H4 (cell line): ENCODE data around the gene PTPN12. TPM values are rescaled to one million over a fixed set of nuclear protein-coding genes. Genes with fewer than 3 reads are reported as not detected.
"Not testable (repeated sequence)": the region's sequence is repeated elsewhere in the genome, so short reads cannot be mapped to it uniquely, and the experiment has no call there.

ENCODE experiments used
- DNase-seq: peaks from one replicate; pipeline ENCODE4 v3.0.0-alpha.2; 2015; ENCODE audit warnings: low spot score
- total RNA-seq: library from RNA; depleted of rRNA; stranded (reverse); fragments of >200 nt; shearing (Covaris generic); gene quantifications from 2 replicates; pipeline ENCODE4 v1.2.3, GENCODE V29; 2014

PTPN12 gene
- total RNA-seq, 1 experiment from 2014 or later, result 24.4 TPM

DNA sequence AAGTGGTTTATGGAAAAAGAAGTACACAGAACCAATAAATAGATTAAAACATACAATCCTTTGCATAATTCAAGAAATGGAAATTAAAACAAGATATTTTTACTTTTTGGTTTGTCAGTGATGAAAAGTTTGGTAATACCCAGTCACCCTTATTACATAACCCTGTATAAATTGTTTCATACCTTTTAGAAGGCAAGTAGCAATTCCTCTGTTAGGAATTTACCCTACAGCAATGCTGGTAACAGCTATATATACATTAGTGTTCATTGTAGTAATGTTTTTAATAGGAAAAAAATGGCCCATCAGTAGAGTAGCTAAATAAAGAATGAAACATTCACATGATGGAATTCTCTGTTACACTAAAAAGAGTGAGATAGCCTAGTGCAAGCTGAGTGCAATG is 42.7 kb downstream of the PTPN12 start:
- no peak for DNase-seq

DNA sequence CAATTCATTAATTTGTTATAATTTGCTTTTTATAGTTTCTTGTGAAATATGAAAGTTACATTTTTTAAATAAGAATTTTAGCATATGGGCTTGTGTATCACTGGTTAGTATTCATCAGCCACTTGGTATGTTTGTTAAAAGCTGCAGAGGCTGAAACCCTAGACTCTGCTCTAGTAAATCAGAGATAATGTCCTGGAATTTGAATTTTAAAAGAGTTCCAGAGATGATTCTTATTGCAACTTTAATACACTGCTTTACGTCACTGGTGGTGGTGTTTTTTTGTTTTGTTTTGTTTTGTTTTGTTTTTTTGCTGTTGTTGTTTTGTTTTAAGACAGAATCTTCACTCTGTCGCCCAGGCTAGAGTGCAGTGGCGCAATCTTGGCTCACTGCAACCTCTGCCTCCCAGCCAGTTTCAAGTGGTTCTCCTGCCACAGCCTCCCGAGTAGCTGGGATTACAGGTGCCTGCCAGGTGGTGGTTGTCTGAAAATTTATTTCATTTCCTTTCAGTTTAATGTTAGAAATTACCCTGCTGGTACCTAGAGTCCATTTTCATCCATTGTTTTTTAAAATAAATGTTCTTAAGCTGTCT is 43.8 kb downstream of the PTPN12 start:
- no peak for DNase-seq

DNA sequence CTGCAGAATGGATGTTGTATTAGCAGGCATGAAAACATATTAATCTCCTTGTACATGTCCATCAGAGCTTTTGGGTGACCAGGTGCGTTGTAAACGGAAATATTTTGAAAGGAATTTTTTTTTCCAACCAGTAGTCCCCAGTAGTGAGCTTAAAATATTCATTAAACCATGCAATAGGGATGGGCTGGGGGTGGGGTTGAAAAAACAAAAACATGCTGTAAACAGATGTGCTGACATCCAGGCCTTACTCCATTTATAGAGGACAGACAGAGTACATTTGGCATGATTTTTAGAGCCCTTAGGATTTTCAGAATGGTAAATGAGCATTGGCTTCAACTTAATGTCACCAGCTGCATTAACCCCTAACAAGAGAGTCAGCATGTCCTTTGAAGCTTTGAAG is 50.2 kb downstream of the PTPN12 start:
- DNase-seq, result no peak

DNA sequence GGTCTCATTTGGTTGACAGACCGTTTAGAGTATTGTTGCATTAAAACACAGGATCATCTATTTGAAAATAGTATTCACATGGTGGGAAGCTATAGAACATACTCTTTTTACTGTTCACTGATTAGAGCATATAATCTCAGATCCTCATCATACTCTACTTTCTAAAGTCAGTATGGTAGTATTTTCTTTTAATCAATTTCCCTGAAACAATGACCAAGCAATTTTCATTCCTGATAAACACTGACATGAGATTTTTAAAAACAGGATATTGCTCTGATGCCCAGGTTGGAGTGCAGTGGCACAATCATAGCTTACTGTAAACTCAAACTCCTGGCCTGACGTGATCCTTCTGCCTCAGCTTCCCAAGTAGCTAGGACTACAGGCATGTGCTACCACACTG is 63.9 kb downstream of the PTPN12 start:
- no peak for DNase-seq

DNA sequence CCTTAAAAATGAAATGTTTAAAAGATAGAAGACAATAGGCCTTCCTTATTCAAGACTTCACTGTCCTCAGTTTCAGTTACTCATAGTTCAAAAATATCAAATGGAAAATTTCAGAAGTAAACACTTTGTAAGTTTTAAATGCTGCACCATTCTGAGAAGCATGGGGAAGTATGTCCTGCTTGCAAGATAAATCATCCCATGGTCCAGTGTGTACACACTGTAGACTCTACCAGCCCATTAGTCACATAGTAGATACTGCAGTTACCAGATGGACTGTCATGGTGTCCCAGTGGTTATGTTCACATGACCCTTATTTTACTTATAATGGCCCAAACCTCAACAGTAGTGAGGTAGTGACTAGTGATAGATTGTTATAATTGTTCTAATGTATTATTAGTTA is 69.5 kb downstream of the PTPN12 start:
- no peak for DNase-seq

DNA sequence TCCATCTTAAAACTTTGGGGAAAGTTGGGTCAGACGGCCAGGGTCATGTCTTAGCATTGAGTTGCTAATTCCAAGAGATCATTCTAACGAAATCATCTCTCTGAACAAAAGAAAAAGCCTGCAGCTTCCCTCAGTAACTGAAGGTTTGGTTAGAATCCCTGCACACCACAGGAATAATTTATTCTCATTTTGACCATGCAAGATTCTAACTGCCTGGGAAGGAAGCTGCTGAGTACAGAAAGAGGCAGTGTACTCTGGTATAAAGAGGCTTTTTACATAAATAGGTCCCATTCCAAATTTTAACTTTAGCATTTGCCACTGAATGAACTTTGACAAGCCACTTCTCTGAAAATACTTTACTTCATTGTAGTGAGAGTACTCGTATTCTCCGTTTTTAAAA is 82.2 kb downstream of the PTPN12 start:
- no peak for DNase-seq

DNA sequence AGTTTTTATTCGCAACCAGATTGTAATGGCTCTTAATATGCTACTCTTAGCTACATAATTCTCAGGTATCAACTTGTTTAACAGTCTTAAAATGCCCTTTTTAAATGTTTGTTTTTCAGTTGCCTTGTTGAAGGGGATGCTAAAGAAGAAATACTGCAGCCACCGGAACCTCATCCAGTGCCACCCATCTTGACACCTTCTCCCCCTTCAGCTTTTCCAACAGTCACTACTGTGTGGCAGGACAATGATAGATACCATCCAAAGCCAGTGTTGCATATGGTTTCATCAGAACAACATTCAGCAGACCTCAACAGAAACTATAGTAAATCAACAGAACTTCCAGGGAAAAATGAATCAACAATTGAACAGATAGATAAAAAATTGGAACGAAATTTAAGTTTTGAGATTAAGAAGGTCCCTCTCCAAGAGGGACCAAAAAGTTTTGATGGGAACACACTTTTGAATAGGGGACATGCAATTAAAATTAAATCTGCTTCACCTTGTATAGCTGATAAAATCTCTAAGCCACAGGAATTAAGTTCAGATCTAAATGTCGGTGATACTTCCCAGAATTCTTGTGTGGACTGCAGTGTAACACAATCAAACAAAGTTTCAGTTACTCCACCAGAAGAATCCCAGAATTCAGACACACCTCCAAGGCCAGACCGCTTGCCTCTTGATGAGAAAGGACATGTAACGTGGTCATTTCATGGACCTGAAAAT is 89.7 kb downstream of the PTPN12 start:
- no peak for DNase-seq

DNA sequence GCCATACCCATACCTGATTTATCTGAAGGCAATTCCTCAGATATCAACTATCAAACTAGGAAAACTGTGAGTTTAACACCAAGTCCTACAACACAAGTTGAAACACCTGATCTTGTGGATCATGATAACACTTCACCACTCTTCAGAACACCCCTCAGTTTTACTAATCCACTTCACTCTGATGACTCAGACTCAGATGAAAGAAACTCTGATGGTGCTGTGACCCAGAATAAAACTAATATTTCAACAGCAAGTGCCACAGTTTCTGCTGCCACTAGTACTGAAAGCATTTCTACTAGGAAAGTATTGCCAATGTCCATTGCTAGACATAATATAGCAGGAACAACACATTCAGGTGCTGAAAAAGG is 90.2 kb downstream of the PTPN12 start:
- no peak for DNase-seq

DNA sequence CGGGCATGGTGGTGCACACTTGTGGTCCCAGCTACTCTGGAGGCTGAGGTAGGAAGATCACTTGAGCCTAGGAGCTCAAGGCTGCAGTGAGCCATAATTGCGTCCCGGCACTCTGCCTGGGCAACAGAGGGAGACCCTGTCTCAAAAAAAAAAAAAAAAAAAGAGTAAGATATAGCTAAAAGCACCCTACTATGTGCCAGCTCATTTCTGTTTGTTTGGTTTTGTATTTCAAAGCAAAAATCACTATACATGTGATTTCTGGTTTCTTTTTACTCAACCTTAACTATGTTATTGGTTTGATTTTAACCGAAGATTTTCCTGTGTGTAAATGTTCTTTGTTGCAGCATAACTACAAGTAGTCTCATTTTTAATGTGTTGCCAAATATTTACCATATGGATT is 92.7 kb downstream of the PTPN12 start:
- DNase-seq, result no peak

DNA sequence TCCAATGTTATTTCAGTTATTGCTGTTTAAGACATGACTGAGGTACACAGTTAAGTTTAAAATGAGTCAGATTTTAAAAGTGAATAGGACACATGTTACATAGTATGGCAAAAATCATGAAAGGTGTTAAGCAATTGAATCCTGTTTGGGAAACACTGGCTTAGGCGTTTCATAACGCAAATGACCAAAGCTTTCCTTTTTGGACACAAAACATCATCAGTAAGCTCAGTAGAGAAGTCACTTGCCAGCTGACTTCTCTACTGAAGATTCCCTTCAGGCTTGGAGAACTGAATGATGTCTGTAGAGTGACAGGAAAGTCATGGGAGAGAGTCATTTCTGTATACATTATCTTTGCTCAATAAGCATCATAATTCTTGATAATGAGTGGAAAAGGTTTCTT is 94.7 kb downstream of the PTPN12 start:
- DNase-seq, result no peak

DNA sequence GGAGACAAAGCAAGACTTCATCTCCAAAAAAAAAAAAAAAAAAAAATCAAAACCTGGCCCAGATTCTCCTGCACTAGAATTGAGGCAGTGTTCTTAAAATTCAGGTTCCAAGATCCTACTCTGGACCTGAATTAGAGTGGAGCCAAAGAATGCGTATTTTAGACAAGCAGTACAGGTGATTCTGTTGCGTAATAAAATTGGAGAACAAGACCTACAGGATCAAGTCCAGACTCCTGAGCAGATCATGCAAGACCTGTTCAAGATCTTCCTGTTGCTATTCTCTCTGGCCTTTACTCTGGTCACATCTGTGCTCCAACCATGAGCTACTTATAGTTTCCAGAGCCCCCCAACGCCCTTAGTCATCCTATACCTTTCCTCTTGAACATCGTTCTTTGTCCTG is 107.7 kb downstream of the PTPN12 start:
- no peak for DNase-seq

DNA sequence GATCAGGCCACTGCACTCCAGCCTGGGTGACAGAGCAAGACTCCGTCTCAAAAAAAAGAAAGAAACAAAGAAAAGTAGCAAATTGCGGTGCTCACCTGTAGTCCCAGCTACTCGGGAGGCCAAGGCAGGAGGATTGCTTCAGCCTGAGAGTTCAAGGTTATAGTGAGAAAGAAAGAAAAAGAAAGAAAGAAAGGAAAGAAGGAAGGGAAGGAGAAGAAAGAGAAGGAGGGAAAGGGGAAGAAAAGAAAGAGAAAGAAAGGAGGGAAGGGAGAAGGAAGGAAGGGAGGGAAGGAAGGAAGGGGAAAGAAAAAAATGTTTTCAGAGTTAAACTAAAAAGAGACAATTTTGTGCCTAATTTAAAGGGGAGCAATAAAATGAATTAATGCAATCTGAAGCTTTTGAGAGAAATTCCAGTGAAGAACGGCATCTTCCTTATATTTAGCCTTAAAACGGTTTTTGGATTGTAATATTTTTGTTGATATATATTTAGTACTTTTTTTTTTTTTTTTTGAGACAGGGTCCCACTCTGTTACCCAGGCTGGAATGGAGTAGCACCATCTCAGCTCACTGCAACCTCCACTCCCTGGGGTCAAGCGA is 111.7 kb downstream of the PTPN12 start:
- DNase-seq, result no peak

DNA sequence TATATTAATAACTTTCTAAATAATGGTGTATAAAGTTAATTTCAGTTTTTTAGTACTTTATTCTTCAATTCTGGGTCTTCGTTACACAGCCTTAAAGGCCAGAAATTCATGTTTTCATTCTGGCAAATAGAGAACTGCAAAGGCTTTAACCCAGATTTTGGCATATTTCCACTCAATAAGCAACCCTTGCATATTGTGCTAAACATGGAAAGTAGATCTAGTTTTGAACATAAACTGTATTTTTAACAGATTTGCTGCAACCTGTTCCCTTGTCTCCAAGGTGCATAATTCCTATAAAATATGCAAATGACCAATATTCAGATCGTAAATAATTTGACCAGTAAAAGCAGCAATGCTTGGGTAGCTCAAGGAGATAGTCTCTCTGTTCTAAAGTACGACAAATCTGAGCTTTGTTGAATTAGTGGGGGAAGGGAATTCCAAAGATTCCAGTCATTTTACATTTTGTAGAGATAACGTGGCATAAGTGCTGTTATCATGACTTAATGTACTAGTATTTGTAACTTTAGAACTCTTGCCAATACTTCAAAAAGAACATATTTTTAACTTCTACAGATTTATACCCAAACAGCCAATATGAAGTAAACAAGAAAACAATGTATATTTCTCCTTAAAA is 112.7 kb downstream of the PTPN12 start:
- no peak for DNase-seq

DNA sequence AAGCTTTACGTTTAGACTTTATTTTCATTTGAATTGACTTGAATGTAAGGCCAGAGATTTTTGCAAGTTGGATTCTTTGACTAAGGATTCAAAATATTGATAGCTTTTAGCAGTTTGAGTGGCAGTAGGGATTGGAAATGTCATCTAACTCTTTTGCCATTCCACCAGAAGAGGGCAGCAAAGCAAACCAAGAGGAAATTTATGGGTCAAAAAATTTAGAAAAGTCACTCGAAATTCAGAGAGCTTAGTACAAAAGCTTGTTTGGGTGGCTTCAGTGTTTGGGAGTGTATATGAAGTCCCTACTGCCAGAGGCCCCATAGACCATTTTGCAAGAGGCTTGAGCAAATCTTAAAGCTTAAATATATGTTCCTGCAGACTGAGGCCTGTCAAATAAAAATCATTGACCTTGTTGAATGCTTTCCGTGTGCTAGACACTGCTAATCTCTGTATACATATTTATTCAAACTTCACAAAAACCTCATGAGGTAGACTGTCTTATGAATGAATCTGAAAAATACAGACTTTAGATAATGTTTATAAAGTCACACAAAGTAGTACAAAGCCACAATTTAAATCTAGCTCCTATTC is 114.6 kb downstream of the PTPN12 start:
- peak; percentile 18 for DNase-seq

DNA sequence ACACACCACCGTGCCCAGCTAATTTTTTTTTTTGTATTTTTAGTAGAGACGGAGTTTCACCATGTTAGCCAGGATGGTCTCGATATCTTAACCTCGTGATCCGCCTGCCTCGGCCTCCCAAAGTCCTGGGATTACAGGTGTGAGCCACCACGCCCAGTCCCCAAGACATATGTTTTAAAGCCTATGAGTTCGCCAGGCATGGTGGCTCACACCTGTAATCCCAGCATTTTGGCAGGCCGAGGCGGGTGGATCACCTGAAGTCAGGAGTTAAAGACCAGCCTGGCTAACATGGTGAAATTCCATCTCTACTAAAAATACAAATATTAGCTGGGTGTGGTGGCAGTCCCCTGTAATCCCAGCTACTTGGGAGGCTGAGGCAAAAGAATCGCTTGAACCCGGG is 115.7 kb downstream of the PTPN12 start:
- DNase-seq, result not testable (repeated sequence)

DNA sequence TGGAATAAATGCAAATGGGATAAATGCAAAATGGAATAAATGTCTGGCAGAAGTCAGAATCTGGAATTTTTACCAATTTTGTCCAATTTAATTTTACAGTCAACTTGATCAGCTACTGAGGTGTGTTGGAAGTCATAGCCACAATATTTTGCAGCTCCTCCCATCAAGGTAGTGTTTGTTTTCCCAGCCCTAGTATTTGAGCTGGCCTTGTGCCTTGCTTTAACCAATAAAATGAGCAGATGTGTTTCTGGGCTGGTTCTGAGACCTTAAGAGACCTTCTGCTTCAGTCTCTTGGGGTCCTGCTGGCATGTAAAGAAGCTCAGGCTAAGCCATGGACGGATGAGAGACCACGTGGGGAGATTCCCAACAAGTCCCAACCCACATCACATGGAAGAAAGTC is 116.5 kb downstream of the PTPN12 start:
- no peak for DNase-seq

DNA sequence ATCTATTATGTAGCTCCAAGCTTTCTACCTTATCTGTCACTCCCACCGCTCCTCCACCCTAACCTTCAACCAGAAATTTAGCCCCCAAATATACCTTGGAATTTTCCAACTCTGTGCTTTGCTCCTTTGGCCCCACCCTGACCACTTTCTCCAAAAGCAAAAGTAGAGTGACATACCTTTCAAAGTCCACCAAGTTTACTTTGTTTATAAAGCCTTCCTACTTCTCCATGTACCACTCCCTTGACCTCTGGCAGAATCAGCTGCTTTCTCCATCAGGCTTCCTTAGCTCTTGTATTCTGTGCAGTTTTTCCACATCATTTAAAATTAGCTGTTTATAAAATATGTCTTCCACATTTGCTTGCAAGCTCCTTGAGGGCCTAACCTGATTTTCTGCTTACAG is 118.3 kb downstream of the PTPN12 start:
- DNase-seq, result no peak

DNA sequence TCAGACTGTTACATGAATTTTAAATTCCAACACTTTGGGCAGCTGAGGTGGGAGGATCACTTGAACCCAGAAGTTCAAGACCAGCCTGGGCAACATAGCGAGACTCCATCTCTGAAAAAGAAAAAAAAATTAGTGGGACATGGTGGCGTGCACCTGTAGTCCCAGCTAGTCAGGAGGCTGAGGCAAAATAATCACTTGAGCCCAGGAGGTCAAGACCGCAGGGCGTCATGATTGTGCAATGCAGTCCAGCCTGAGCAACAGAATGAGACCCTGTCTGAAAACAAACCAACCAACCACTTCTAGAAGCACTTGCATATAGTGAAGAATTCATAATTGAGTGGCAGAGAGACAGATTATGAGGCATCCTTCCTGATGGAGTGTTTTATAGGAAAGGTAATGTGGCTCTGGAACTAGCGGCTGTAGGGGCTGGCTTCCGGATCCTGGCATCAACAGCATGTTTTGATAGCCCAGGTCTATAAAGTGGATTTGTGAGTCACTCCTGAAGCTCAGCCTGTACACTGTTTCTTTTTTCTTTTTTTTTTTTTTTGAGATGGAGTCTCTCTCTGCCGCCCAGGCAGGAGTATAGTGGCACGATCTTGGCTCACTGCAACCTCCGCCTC is 118.9 kb downstream of the PTPN12 start:
- DNase-seq, result no peak

DNA sequence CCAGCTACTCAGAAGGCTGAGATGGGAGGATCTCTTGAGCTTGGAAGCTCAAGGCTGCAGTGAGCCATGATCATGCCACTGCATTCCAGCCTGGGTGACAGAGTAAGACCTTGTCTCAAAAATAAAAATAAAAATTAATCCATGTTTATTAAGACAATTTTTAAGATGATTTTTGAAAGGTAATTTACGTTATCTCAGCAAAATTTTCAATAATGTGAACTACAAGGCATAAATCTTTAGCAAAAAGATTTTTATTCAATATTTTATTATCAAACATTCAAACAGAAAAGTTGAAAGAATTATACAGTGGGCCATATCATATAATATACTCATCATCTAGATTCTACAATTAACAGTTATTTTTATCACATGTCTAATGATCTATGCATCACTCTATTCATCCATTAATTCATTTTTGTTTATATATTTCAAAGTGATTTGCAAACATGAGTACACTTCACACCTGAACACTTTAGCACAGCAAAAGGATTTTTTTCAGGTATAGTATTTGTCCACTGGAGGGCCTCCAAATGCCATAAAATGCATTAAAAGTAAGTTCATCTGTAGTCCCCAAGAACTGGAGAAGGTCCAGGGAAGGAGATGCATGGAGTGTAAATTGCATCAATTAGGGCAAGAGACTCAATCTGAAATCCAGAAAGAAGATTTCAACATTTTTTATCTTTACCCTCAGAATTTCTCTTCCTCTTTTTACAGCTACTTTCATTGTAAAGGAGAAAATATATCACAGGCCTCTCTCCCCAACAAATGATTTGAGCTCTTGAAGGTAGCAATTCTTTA is 120.5 kb downstream of the PTPN12 start:
- DNase-seq, result peak; percentile 49

DNA sequence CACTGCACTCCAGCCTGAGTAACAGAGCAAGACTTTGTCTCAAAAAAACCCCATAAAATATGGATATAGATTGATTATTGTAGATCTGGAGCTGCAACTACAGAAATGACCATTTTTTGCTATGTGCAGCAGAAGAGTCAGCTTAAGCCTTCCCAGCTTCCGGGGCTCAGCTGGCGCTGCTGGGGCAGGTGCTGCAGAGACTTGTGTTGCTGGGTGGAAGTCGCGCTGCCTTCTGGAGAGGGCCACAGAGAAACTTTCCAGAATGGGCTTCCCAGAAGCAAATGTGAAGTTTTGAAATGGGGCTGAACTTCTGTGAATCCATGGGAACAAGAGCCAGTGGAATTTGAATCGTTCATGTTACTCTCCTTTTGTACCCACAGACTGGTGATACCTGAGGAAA is 121.8 kb downstream of the PTPN12 start:
- DNase-seq, result no peak

DNA sequence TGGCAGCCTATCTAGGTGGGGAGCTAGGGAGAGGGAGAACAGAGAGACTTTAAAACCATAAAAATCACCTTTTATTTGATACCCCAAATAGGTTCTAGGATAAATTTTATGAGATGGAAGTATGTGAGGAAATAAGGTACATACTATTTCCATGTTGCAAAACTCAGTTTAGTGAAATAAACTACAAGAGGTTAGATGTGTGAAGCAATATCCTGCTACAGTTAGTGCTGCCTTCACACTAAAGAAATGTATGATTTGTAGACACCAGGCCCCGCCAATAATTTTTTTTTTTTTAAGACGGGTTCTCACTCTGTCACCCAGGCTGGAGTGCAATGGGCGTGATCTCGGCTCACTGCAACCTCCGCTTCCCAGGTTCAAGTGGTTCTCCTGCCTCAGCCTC is 124.7 kb downstream of the PTPN12 start:
- DNase-seq, result no peak
